GM10847 (cell line): Measurements from ENCODE around the gene UBAC2.

ENCODE experiments used
- POLR2A ChIP-seq: IDR thresholded peaks from 2 replicates; pipeline ENCODE4 v1.6.1; 2011; ENCODE audit not compliant: insufficient read length; ENCODE audit errors: extremely low read depth

UBAC2 gene

GRCh38 chr13:99363949-99364348 lies 163.3 kb downstream of the UBAC2 start:
- TF ChIP-seq POLR2A, result no peak

GRCh38 chr13:99366075-99366987 lies 165.7 kb downstream of the UBAC2 start:
- no peak for TF ChIP-seq POLR2A

GRCh38 chr13:99367106-99367616 lies 166.5 kb downstream of the UBAC2 start:
- no peak for TF ChIP-seq POLR2A

- TF ChIP-seq POLR2A, result no peak
Measured at GRCh38 chr13:99367663-99368448, 167.2 kb downstream of the UBAC2 start.

- TF ChIP-seq POLR2A, result no peak
Measured at GRCh38 chr13:99370481-99371275, 170.0 kb downstream of the UBAC2 start.

GRCh38 chr13:99371956-99372355 lies 171.3 kb downstream of the UBAC2 start:
- no peak for TF ChIP-seq POLR2A

- TF ChIP-seq POLR2A, result no peak
Measured at GRCh38 chr13:99373436-99373835, 172.8 kb downstream of the UBAC2 start.

GRCh38 chr13:99374169-99374991 lies 173.7 kb downstream of the UBAC2 start:
- TF ChIP-seq POLR2A, result no peak

- TF ChIP-seq POLR2A, result no peak
Measured at GRCh38 chr13:99374994-99375737, 174.5 kb downstream of the UBAC2 start.

GRCh38 chr13:99375738-99376080 lies 175.1 kb downstream of the UBAC2 start:
- TF ChIP-seq POLR2A, result no peak

- TF ChIP-seq POLR2A, result no peak
Measured at GRCh38 chr13:99376132-99376531, 175.5 kb downstream of the UBAC2 start.

- TF ChIP-seq POLR2A, result no peak
Measured at GRCh38 chr13:99376924-99377323, 176.3 kb downstream of the UBAC2 start.

GRCh38 chr13:99377641-99378040 lies 177.0 kb downstream of the UBAC2 start:
- TF ChIP-seq POLR2A, result no peak
